HepG2 (cell line): ENCODE results near the gene PROX1. TPM values are rescaled to one million over a fixed set of nuclear protein-coding genes. Genes with fewer than 3 reads are reported as not detected.
A peak's percentile ranks its signal among the peaks of the same experiment; 100 is the strongest.

ENCODE experiments used
- ADNP ChIP-seq: sonication (generic); formaldehyde crosslinking; IDR thresholded peaks from 2 replicates; pipeline ENCODE4 v1.4.0; 2020; ENCODE audit warnings: missing genetic modification reagents
- ATF1 ChIP-seq: IDR thresholded peaks from 2 replicates; pipeline ENCODE4 v1.6.1; 2016; ENCODE audit warnings: mild to moderate bottlenecking, control low read depth
- ATF7 ChIP-seq, 2 experiments: fragments of 450-650 bp in 1 of 2; sonication (generic) in 1 of 2; formaldehyde crosslinking in 1 of 2; IDR thresholded peaks; 2 replicates each; pipeline versions ENCODE4 v1.4.0 to v1.6.1; 2016 to 2020; ENCODE audit warnings: antibody characterized with exemption in 1 of 2, mild to moderate bottlenecking in 1 of 2, missing genetic modification reagents in 1 of 2
- ETV6 ChIP-seq: sonication (generic); formaldehyde crosslinking; conservative IDR thresholded peaks from 2 replicates; pipeline ENCODE4 v1.4.0; 2020; ENCODE audit warnings: missing genetic modification reagents
- FUBP1 ChIP-seq: sonication (generic); formaldehyde crosslinking; IDR thresholded peaks from 2 replicates; pipeline ENCODE4 v1.5.1; 2020; ENCODE audit warnings: missing genetic modification reagents, mild to moderate bottlenecking, borderline replicate concordance
- IRF2 ChIP-seq: IDR thresholded peaks from 2 replicates; pipeline ENCODE4 v1.6.1; 2018; ENCODE audit warnings: missing genetic modification reagents, missing compliant biosample characterization
- LCORL ChIP-seq, 2 experiments: fragments of 450-650 bp in 1 of 2; sonication (generic) in 1 of 2; formaldehyde crosslinking in 1 of 2; IDR thresholded peaks; 2 replicates each; pipeline versions ENCODE4 v1.5.0 to v1.6.1; 2017 to 2020; ENCODE audit warnings: antibody characterized with exemption in 1 of 2, missing genetic modification reagents in 1 of 2
- MEIS1 ChIP-seq: sonication (generic); formaldehyde crosslinking; IDR thresholded peaks from 2 replicates; pipeline ENCODE4 v1.9.0; 2021; ENCODE audit warnings: mild to moderate bottlenecking, missing genetic modification reagents, moderate library complexity, borderline replicate concordance
- MXD4 ChIP-seq: IDR thresholded peaks from 2 replicates; pipeline ENCODE4 v1.6.1; 2016; ENCODE audit warnings: mild to moderate bottlenecking, missing biosample characterization, missing genetic modification reagents
- PRPF4 ChIP-seq: fragments of 200-400 bp; formaldehyde crosslinking; IDR thresholded peaks from 2 replicates; pipeline ENCODE4 v1.6.1; 2016; ENCODE audit warnings: low read length, low read depth; ENCODE audit not compliant: poor library complexity, severe bottlenecking
- RBAK ChIP-seq: sonication (generic); formaldehyde crosslinking; IDR thresholded peaks from 2 replicates; pipeline ENCODE4 v1.5.1; 2020; ENCODE audit warnings: mild to moderate bottlenecking, missing genetic modification reagents
- REXO4 ChIP-seq: sonication (generic); formaldehyde crosslinking; IDR thresholded peaks from 2 replicates; pipeline ENCODE4 v1.8.0; 2022; ENCODE audit warnings: missing genetic modification reagents, mild to moderate bottlenecking, borderline replicate concordance
- RXRB ChIP-seq: IDR thresholded peaks from 2 replicates; pipeline ENCODE4 v1.6.1; 2016; ENCODE audit warnings: borderline replicate concordance, missing genetic modification reagents, missing compliant biosample characterization
- TAF15 ChIP-seq: fragments of 200-400 bp; formaldehyde crosslinking; IDR thresholded peaks from one replicate; pipeline ENCODE4 v1.6.1; 2018; ENCODE audit warnings: mild to moderate bottlenecking, low read depth, low read length; ENCODE audit not compliant: poor library complexity, severe bottlenecking
- THAP8 ChIP-seq: sonication (generic); formaldehyde crosslinking; IDR thresholded peaks from 2 replicates; pipeline ENCODE4 v1.5.1; 2020; ENCODE audit warnings: missing genetic modification reagents, mild to moderate bottlenecking, borderline replicate concordance
- TP53 ChIP-seq: sonication (generic); formaldehyde crosslinking; conservative IDR thresholded peaks from 2 replicates; pipeline ENCODE4 v1.4.0; 2020; ENCODE audit warnings: missing genetic modification reagents
- U2AF1 ChIP-seq: fragments of 200-400 bp; formaldehyde crosslinking; optimal IDR thresholded peaks from 2 replicates; pipeline ENCODE3; 2017; ENCODE audit warnings: mild to moderate bottlenecking, low read depth, low read length
- YY1 ChIP-seq: IDR thresholded peaks from 2 replicates; pipeline ENCODE4 v1.6.1; 2011; ENCODE audit warnings: low read length, low read depth, moderate library complexity, mild to moderate bottlenecking; ENCODE audit not compliant: insufficient read depth, insufficient replicate concordance
- ZKSCAN5 ChIP-seq: sonication (generic); formaldehyde crosslinking; IDR thresholded peaks from 2 replicates; pipeline ENCODE4 v1.5.1; 2020; ENCODE audit warnings: mild to moderate bottlenecking, missing genetic modification reagents
- ZNF138 ChIP-seq: sonication (generic); formaldehyde crosslinking; IDR thresholded peaks from 2 replicates; pipeline ENCODE4 v1.5.0; 2020; ENCODE audit warnings: mild to moderate bottlenecking, low read depth, missing genetic modification reagents
- ZNF3 ChIP-seq: IDR thresholded peaks from 2 replicates; pipeline ENCODE4 v1.7.0; 2017; ENCODE audit warnings: inconsistent platforms
- ZNF33A ChIP-seq: sonication (generic); formaldehyde crosslinking; IDR thresholded peaks from 2 replicates; pipeline ENCODE4 v1.5.1; 2020; ENCODE audit warnings: missing genetic modification reagents, mild to moderate bottlenecking, moderate library complexity, borderline replicate concordance
- ZNF350 ChIP-seq: sonication (generic); formaldehyde crosslinking; IDR thresholded peaks from 2 replicates; pipeline ENCODE4 v1.4.0; 2020; ENCODE audit warnings: mild to moderate bottlenecking, low read depth, missing genetic modification reagents, borderline replicate concordance
- ZNF546 ChIP-seq: sonication (generic); formaldehyde crosslinking; conservative IDR thresholded peaks from 2 replicates; pipeline ENCODE4 v1.8.1; 2023; ENCODE audit warnings: mild to moderate bottlenecking, missing genetic modification reagents
- ZNF580 ChIP-seq: IDR thresholded peaks from 2 replicates; pipeline ENCODE4 v1.6.1; 2016; ENCODE audit warnings: low read depth, borderline replicate concordance
- ZNF850 ChIP-seq: sonication (generic); formaldehyde crosslinking; conservative IDR thresholded peaks from 2 replicates; pipeline ENCODE4 v1.9.0; 2021; ENCODE audit warnings: mild to moderate bottlenecking, missing genetic modification reagents
- ZSCAN25 ChIP-seq: sonication (generic); formaldehyde crosslinking; IDR thresholded peaks from 2 replicates; pipeline ENCODE4 v1.8.0; 2022; ENCODE audit warnings: mild to moderate bottlenecking, missing genetic modification reagents
- polyA plus RNA-seq, 8 experiments: library from polyadenylated mRNA; depleted of rRNA in 3 of 8; stranded (reverse) in 7 of 8; unstranded in 1 of 8; fragments of >200 nt; fragmentation: Illumina TruSeq in 4 of 8; extraction: Trizol in 4 of 8; gene quantifications; 2 replicates each; pipeline versions ENCODE4 v1.2.1 to v1.2.3, GENCODE V29; 2011 to 2016; ENCODE audit warnings: low read depth in 4 of 8, missing spikeins in 1 of 8, mixed read lengths in 1 of 8; ENCODE audit not compliant: insufficient read depth in 1 of 8
- total RNA-seq, 5 experiments: library from RNA; depleted of rRNA; stranded (reverse); fragments of >200 nt; fragmentation: Illumina TruSeq; extraction: Trizol; gene quantifications; 2 replicates each; pipeline ENCODE4 v1.2.3, GENCODE V29; 2016; ENCODE audit warnings: low read depth in 1 of 5

The PROX1 gene
- total and polyA plus RNA-seq, 2 of the 13 experiments (the other 11 are each of a cell fraction or from before 2014, with no cell fraction given): 12.3 to 30.2 TPM

- no peak for TF ChIP-seq ZNF580 (CRISPR knock-in tag)
- no peak for TF ChIP-seq MEIS1 (CRISPR knock-in tag)
- no peak for TF ChIP-seq ZNF33A (CRISPR knock-in tag)
- peak; percentile 34; the same call in 1 of the 2 replicates for TF ChIP-seq RXRB (CRISPR knock-in tag)
- no peak for TF ChIP-seq TAF15
- no peak for TF ChIP-seq ATF1 (CRISPR knock-in tag)
- TF ChIP-seq FUBP1 (CRISPR knock-in tag): 0 out of 2 replicates have a peak, but pooled peaks have one; percentile 76
- TF ChIP-seq PRPF4: no peak
- no peak for TF ChIP-seq ATF7 (IDR thresholded peaks at IDR 0.05)
- TF ChIP-seq ATF7 (CRISPR knock-in tag; IDR thresholded peaks at IDR 0.05): no peak; the same call in 1 of the 2 replicates
- TF ChIP-seq ETV6: 0 out of 2 replicates have a peak, but pooled peaks have one; percentile 53
- no peak for TF ChIP-seq ZNF546 (CRISPR knock-in tag)
- TF ChIP-seq YY1: no peak
- TF ChIP-seq ZNF3 (CRISPR knock-in tag): peak; percentile 57
- no peak for TF ChIP-seq TP53 (CRISPR knock-in tag)
- TF ChIP-seq ZNF850 (CRISPR knock-in tag): no peak
- TF ChIP-seq ZNF350 (CRISPR knock-in tag): no peak
- TF ChIP-seq ZKSCAN5 (CRISPR knock-in tag): no peak
- TF ChIP-seq RBAK (CRISPR knock-in tag): no peak
- 0 out of 2 replicates have a peak, but pooled peaks have one; percentile 74 for TF ChIP-seq THAP8
- no peak for TF ChIP-seq U2AF1
- TF ChIP-seq REXO4 (CRISPR knock-in tag): no peak
- TF ChIP-seq MXD4 (CRISPR knock-in tag): no peak
- no peak for TF ChIP-seq ZNF138
- TF ChIP-seq LCORL (IDR thresholded peaks at IDR 0.05): no peak
- peak; percentile 57; the same call in 1 of the 2 replicates for TF ChIP-seq LCORL (CRISPR knock-in tag; IDR thresholded peaks at IDR 0.05)
- TF ChIP-seq IRF2 (CRISPR knock-in tag): peak; percentile 47; the same call in 1 of the 2 replicates
- TF ChIP-seq ADNP (CRISPR knock-in tag): no peak
- peak; percentile 84 for TF ChIP-seq ZSCAN25 (CRISPR knock-in tag)
Measured at GRCh38 chr1:213989002-213989855, 1.5 kb downstream of the PROX1 start (continued).
